GM18499 (cell line): ENCODE results near the gene HSFX3.
"Not testable (repeated sequence)": the region's sequence is repeated elsewhere in the genome, so short reads cannot be mapped to it uniquely, and the experiment has no call there.

Source experiments
- ATAC-seq: cut with Tn5 transposase; IDR thresholded peaks from one replicate; pipeline ENCODE4 v1.9.1; 2021; ENCODE audit warnings: moderate number of reproducible peaks; ENCODE audit not compliant: insufficient read depth, unreplicated experiment

The HSFX3 gene

GRCh38 chrX:149549701-149550100 lies at the start of gene HSFX3:
Gene HSFX3 (minus strand): TSS chrX:149549924. CDS start chrX:149549852, 72 bp downstream.
- not testable (repeated sequence) for ATAC-seq

- ATAC-seq, result not testable (repeated sequence)
Measured at GRCh38 chrX:149598603-149599002, 48.9 kb upstream of the HSFX3 start.

- not testable (repeated sequence) for ATAC-seq
Measured at GRCh38 chrX:149595943-149596342, 46.2 kb upstream of the HSFX3 start.

- ATAC-seq, result not testable (repeated sequence)
Measured at GRCh38 chrX:149595214-149595613, 45.5 kb upstream of the HSFX3 start, which contains the start of gene HSFX2. Gene HSFX2 (minus strand): TSS chrX:149595314. CDS start chrX:149594700, 614 bp downstream.

- not testable (repeated sequence) for ATAC-seq
Measured at GRCh38 chrX:149590993-149591392, 41.3 kb upstream of the HSFX3 start.

GRCh38 chrX:149587359-149587758 lies 37.6 kb upstream of the HSFX3 start, which contains the start of gene MAGEA9B:
Gene MAGEA9B (minus strand): TSS chrX:149587459. CDS start chrX:149583179, 4,280 bp downstream.
- ATAC-seq, result not testable (repeated sequence)

- ATAC-seq, result not testable (repeated sequence)
Measured at GRCh38 chrX:149585631-149586030, 35.9 kb upstream of the HSFX3 start.

- ATAC-seq, result peak; percentile 98
Measured at GRCh38 chrX:149573456-149573855, 23.7 kb upstream of the HSFX3 start.

GRCh38 chrX:149572743-149573142 lies 23.0 kb upstream of the HSFX3 start:
- ATAC-seq, result no peak

GRCh38 chrX:149571770-149572169 lies 22.0 kb upstream of the HSFX3 start:
- no peak for ATAC-seq

GRCh38 chrX:149570668-149571067 lies 20.9 kb upstream of the HSFX3 start:
- no peak for ATAC-seq

GRCh38 chrX:149569770-149570169 lies 20.0 kb upstream of the HSFX3 start:
- no peak for ATAC-seq

GRCh38 chrX:149568701-149569296 lies 19.1 kb upstream of the HSFX3 start:
- ATAC-seq, result no peak

- no peak for ATAC-seq
Measured at GRCh38 chrX:149567621-149568417, 18.1 kb upstream of the HSFX3 start.

GRCh38 chrX:149563359-149563758 lies 13.6 kb upstream of the HSFX3 start:
- ATAC-seq, result no peak

GRCh38 chrX:149555251-149555650 lies 5.5 kb upstream of the HSFX3 start:
- ATAC-seq, result not testable (repeated sequence)

- ATAC-seq, result not testable (repeated sequence)
Measured at GRCh38 chrX:149551939-149552248, 2.2 kb upstream of the HSFX3 start.

GRCh38 chrX:149551245-149551938 lies 1.7 kb upstream of the HSFX3 start:
- not testable (repeated sequence) for ATAC-seq

- not testable (repeated sequence) for ATAC-seq
Measured at GRCh38 chrX:149550454-149550853, 730 bp upstream of the HSFX3 start.

- ATAC-seq, result not testable (repeated sequence)
Measured at GRCh38 chrX:149547782-149548181, 1.9 kb downstream of the HSFX3 start.

GRCh38 chrX:149546962-149547361 lies 2.8 kb downstream of the HSFX3 start:
- not testable (repeated sequence) for ATAC-seq
